GM21381 (cell line): ENCODE data around the gene ZNF567.

ENCODE experiments used
- ATAC-seq: cut with Tn5 transposase; IDR thresholded peaks from one replicate; pipeline ENCODE4 v1.9.1; 2021; ENCODE audit warnings: mild to moderate bottlenecking, moderate library complexity; ENCODE audit not compliant: unreplicated experiment

ZNF567 gene

GRCh38 chr19:36750066-36750691 is 62.8 kb downstream of the ZNF567 start:
- no peak for ATAC-seq
